ENCODE results near the gene GIMAP2.

GIMAP2 gene

GRCh38 chr7:150695654-150696053, 10.1 kb downstream of the GIMAP2 start:
- ATAC-seq (ENCODE audit: insufficient read depth, low read depth) = peak; percentile 78
- Histone ChIP-seq H3K9ac (ENCODE audit: low read depth, low read length) (no peak overlapping the region), H3K79me2 (ENCODE audit: insufficient read depth, low read length) (peaks cover 19% of the 10 kb centered on the region), H3K27me3 (ENCODE audit: insufficient read depth, low read length, poor library complexity) (no peaks in the 10 kb centered on the region), H3K27ac (ENCODE audit: low read length) (peak overlapping the region; percentile 63), H3K4me2 (ENCODE audit: insufficient read depth, low read length) (no peak overlapping the region), H3K36me3 (ENCODE audit: insufficient read depth, low read length) (peaks cover 27% of the 10 kb centered on the region), H3K4me1 (ENCODE audit: insufficient read depth, low read length) (peaks cover 52% of the 10 kb centered on the region), H2AFZ (ENCODE audit: low read depth, low read length) (no peak overlapping the region), H4K20me1 (ENCODE audit: insufficient read depth, low read length) (no peaks in the 10 kb centered on the region), H3K9me3 (ENCODE audit: insufficient read depth, low read length, severe bottlenecking) (peaks cover 19% of the 10 kb centered on the region), H3K4me3 (ENCODE audit: low read depth in 1 of 2, low read length in 2 of 2) (no peak overlapping the region)
- TF ChIP-seq EZH2 (IDR thresholded peaks at IDR 0.05; ENCODE audit: borderline replicate concordance, low read depth, low read length, severe bottlenecking) (no peak), CTCF (IDR thresholded peaks at IDR 0.05; ENCODE audit: borderline replicate concordance, extremely low read depth, low read length, poor library complexity, severe bottlenecking) (no peak)
- no peak for DNase-seq

GRCh38 chr7:150703209-150703608, 17.7 kb downstream of the GIMAP2 start:
- DNase-seq (no peak), ATAC-seq (ENCODE audit: insufficient read depth, low read depth) (no peak)
- Histone ChIP-seq H3K4me3 (ENCODE audit: low read depth in 1 of 2, low read length in 2 of 2) (no peak overlapping the region), H3K27me3 (ENCODE audit: insufficient read depth, low read length, poor library complexity) (no peaks in the 10 kb centered on the region), H3K4me2 (ENCODE audit: insufficient read depth, low read length) (no peak overlapping the region), H2AFZ (ENCODE audit: low read depth, low read length) (no peak overlapping the region), H3K9ac (ENCODE audit: low read depth, low read length) (no peak overlapping the region), H4K20me1 (ENCODE audit: insufficient read depth, low read length) (no peaks in the 10 kb centered on the region), H3K36me3 (ENCODE audit: insufficient read depth, low read length) (no peaks in the 10 kb centered on the region), H3K79me2 (ENCODE audit: insufficient read depth, low read length) (no peaks in the 10 kb centered on the region), H3K27ac (ENCODE audit: low read length) (no peak overlapping the region), H3K9me3 (ENCODE audit: insufficient read depth, low read length, severe bottlenecking) (peaks cover 33% of the 10 kb centered on the region), H3K4me1 (ENCODE audit: insufficient read depth, low read length) (no peaks in the 10 kb centered on the region)
- no peak for TF ChIP-seq EZH2 (IDR thresholded peaks at IDR 0.05; ENCODE audit: borderline replicate concordance, low read depth, low read length, severe bottlenecking)
- TF ChIP-seq CTCF (IDR thresholded peaks at IDR 0.05; ENCODE audit: borderline replicate concordance, extremely low read depth, low read length, poor library complexity, severe bottlenecking) = no peak

- no peak for ATAC-seq (ENCODE audit: insufficient read depth, low read depth)
- peak overlapping the region; percentile 81 for H3K4me2 ChIP-seq (ENCODE audit: insufficient read depth, low read length)
These were observed 29.8 kb downstream of the GIMAP2 start for GRCh38 chr7:150715293-150715692.

More at GRCh38 chr7:150715293-150715692, 29.8 kb downstream of the GIMAP2 start:
- no peaks in the 10 kb centered on the region for H3K27me3 ChIP-seq (ENCODE audit: insufficient read depth, low read length, poor library complexity)
- no peak overlapping the region for H3K9ac ChIP-seq (ENCODE audit: low read depth, low read length)
- peaks cover 3% of the 10 kb centered on the region for H3K9me3 ChIP-seq (ENCODE audit: insufficient read depth, low read length, severe bottlenecking)
- peak; percentile 29 for TF ChIP-seq CTCF (IDR thresholded peaks at IDR 0.05; ENCODE audit: borderline replicate concordance, extremely low read depth, low read length, poor library complexity, severe bottlenecking)
- TF ChIP-seq EZH2 (IDR thresholded peaks at IDR 0.05; ENCODE audit: borderline replicate concordance, low read depth, low read length, severe bottlenecking) = no peak
- no peaks in the 10 kb centered on the region for H4K20me1 ChIP-seq (ENCODE audit: insufficient read depth, low read length)
- H3K4me1 ChIP-seq (ENCODE audit: insufficient read depth, low read length) = peaks cover 51% of the 10 kb centered on the region
- peaks cover 32% of the 10 kb centered on the region for H3K79me2 ChIP-seq (ENCODE audit: insufficient read depth, low read length)
- H2AFZ ChIP-seq (ENCODE audit: low read depth, low read length) = no peak overlapping the region; the same call in 1 of the 2 replicates
- peaks cover 20% of the 10 kb centered on the region for H3K36me3 ChIP-seq (ENCODE audit: insufficient read depth, low read length)
- H3K27ac ChIP-seq (ENCODE audit: low read length) = peak overlapping the region; percentile 85
- no peak overlapping the region for H3K4me3 ChIP-seq (ENCODE audit: low read depth in 1 of 2, low read length in 2 of 2)
- DNase-seq = no peak
